Activated CD8-positive, alpha-beta memory T cell treated with anti-CD3 and anti-CD28 coated beads, Interleukin-2, amount 50 U/mL, for 1 hour (primary cell): ENCODE results near the gene PTPRN2.
"Not testable (repeated sequence)": the region's sequence is repeated elsewhere in the genome, so short reads cannot be mapped to it uniquely, and the experiment has no call there.

Experiments
- DNase-seq: peaks from one replicate; pipeline ENCODE4 v3.0.0-alpha.2; 2020; ENCODE audit errors: extremely low read depth

The PTPRN2 gene

GRCh38 chr7:157930441-157930840 is 657.2 kb downstream of the PTPRN2 start:
- DNase-seq: no peak

- no peak for DNase-seq
These were observed 658.0 kb downstream of the PTPRN2 start for GRCh38 chr7:157929671-157930070.

GRCh38 chr7:157928808-157929425 is 658.7 kb downstream of the PTPRN2 start:
- DNase-seq: no peak

- no peak for DNase-seq
These were observed 659.3 kb downstream of the PTPRN2 start for GRCh38 chr7:157928171-157928794.

- DNase-seq: no peak
These were observed 660.2 kb downstream of the PTPRN2 start for GRCh38 chr7:157927313-157927925.

GRCh38 chr7:157926521-157927150 is 661.0 kb downstream of the PTPRN2 start:
- DNase-seq: no peak

- DNase-seq: no peak
These were observed 661.5 kb downstream of the PTPRN2 start for GRCh38 chr7:157926107-157926506.

- no peak for DNase-seq
These were observed 662.2 kb downstream of the PTPRN2 start for GRCh38 chr7:157925383-157925875.

- no peak for DNase-seq
These were observed 663.6 kb downstream of the PTPRN2 start for GRCh38 chr7:157923903-157924630.

GRCh38 chr7:157922576-157922975 is 665.0 kb downstream of the PTPRN2 start:
- DNase-seq: no peak

- DNase-seq: no peak
These were observed 669.1 kb downstream of the PTPRN2 start for GRCh38 chr7:157918326-157919080.

GRCh38 chr7:157916946-157917640 is 670.5 kb downstream of the PTPRN2 start:
- no peak for DNase-seq

- DNase-seq: no peak
These were observed 677.2 kb downstream of the PTPRN2 start for GRCh38 chr7:157910446-157910845.

GRCh38 chr7:157910045-157910444 is 677.6 kb downstream of the PTPRN2 start:
- DNase-seq: not testable (repeated sequence)

- DNase-seq: no peak
These were observed 678.3 kb downstream of the PTPRN2 start for GRCh38 chr7:157909370-157909769.

- DNase-seq: no peak
These were observed 679.4 kb downstream of the PTPRN2 start for GRCh38 chr7:157908006-157908782.

- no peak for DNase-seq
These were observed 680.5 kb downstream of the PTPRN2 start for GRCh38 chr7:157907091-157907490.

- DNase-seq: no peak
These were observed 681.0 kb downstream of the PTPRN2 start for GRCh38 chr7:157906583-157906982.

- DNase-seq: no peak
These were observed 681.8 kb downstream of the PTPRN2 start for GRCh38 chr7:157905651-157906461.
